ENCODE data around the gene RAB27A. TPM values are rescaled to one million over a fixed set of nuclear protein-coding genes. Genes with fewer than 3 reads are reported as not detected.

RAB27A gene
- total and polyA plus RNA-seq, 2 of the 8 experiments (the other 6 are each of a cell fraction or from before 2014, with no cell fraction given), result 2.3 to 6.5 TPM

DNA sequence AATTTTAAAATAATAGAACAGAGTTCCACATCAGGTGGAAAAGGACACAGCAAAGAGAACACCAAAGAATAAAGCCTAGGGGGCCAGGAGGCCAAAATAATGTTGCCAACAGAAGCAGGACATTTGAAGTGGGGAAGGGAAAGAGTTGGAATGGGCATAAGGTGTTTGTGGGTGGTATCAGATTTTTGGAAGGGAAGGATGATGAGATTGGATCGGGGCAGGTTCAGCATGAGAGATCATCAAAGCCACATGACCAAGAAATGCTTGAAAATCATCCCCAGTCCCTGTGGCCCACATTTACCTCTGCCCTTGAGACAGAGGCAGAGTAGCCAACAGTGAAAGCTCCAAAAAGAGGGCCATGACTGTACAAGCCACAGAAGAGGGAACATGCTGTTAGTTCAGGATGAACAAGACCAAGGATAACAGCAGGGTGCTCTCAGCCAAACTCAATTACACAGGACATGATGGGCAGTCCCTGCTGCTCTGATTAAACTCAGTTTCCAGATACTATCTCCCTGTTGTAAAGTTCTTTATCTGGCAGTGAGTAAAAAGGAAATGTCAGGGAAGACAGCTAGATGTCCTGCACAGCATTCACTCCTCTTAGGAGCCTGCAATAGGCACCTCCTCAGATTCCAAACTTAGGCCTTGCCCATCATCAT, 32.5 kb downstream of the RAB27A start (continued):
- TF ChIP-seq, protein P1, sequence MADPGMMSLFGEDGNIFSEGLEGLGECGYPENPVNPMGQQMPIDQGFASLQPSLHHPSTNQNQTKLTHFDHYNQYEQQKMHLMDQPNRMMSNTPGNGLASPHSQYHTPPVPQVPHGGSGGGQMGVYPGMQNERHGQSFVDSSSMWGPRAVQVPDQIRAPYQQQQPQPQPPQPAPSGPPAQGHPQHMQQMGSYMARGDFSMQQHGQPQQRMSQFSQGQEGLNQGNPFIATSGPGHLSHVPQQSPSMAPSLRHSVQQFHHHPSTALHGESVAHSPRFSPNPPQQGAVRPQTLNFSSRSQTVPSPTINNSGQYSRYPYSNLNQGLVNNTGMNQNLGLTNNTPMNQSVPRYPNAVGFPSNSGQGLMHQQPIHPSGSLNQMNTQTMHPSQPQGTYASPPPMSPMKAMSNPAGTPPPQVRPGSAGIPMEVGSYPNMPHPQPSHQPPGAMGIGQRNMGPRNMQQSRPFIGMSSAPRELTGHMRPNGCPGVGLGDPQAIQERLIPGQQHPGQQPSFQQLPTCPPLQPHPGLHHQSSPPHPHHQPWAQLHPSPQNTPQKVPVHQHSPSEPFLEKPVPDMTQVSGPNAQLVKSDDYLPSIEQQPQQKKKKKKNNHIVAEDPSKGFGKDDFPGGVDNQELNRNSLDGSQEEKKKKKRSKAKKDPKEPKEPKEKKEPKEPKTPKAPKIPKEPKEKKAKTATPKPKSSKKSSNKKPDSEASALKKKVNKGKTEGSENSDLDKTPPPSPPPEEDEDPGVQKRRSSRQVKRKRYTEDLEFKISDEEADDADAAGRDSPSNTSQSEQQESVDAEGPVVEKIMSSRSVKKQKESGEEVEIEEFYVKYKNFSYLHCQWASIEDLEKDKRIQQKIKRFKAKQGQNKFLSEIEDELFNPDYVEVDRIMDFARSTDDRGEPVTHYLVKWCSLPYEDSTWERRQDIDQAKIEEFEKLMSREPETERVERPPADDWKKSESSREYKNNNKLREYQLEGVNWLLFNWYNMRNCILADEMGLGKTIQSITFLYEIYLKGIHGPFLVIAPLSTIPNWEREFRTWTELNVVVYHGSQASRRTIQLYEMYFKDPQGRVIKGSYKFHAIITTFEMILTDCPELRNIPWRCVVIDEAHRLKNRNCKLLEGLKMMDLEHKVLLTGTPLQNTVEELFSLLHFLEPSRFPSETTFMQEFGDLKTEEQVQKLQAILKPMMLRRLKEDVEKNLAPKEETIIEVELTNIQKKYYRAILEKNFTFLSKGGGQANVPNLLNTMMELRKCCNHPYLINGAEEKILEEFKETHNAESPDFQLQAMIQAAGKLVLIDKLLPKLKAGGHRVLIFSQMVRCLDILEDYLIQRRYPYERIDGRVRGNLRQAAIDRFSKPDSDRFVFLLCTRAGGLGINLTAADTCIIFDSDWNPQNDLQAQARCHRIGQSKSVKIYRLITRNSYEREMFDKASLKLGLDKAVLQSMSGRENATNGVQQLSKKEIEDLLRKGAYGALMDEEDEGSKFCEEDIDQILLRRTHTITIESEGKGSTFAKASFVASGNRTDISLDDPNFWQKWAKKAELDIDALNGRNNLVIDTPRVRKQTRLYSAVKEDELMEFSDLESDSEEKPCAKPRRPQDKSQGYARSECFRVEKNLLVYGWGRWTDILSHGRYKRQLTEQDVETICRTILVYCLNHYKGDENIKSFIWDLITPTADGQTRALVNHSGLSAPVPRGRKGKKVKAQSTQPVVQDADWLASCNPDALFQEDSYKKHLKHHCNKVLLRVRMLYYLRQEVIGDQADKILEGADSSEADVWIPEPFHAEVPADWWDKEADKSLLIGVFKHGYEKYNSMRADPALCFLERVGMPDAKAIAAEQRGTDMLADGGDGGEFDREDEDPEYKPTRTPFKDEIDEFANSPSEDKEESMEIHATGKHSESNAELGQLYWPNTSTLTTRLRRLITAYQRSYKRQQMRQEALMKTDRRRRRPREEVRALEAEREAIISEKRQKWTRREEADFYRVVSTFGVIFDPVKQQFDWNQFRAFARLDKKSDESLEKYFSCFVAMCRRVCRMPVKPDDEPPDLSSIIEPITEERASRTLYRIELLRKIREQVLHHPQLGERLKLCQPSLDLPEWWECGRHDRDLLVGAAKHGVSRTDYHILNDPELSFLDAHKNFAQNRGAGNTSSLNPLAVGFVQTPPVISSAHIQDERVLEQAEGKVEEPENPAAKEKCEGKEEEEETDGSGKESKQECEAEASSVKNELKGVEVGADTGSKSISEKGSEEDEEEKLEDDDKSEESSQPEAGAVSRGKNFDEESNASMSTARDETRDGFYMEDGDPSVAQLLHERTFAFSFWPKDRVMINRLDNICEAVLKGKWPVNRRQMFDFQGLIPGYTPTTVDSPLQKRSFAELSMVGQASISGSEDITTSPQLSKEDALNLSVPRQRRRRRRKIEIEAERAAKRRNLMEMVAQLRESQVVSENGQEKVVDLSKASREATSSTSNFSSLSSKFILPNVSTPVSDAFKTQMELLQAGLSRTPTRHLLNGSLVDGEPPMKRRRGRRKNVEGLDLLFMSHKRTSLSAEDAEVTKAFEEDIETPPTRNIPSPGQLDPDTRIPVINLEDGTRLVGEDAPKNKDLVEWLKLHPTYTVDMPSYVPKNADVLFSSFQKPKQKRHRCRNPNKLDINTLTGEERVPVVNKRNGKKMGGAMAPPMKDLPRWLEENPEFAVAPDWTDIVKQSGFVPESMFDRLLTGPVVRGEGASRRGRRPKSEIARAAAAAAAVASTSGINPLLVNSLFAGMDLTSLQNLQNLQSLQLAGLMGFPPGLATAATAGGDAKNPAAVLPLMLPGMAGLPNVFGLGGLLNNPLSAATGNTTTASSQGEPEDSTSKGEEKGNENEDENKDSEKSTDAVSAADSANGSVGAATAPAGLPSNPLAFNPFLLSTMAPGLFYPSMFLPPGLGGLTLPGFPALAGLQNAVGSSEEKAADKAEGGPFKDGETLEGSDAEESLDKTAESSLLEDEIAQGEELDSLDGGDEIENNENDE (IDR thresholded peaks at IDR 0.05; ENCODE audit: insufficient replicate concordance, low read length), result no peak
- TF ChIP-seq EGR1 (IDR thresholded peaks at IDR 0.05; ENCODE audit: borderline replicate concordance, low read depth, low read length) (no peak), CTBP2 (IDR thresholded peaks at IDR 0.05; ENCODE audit: borderline replicate concordance, insufficient read depth, insufficient read length, low read length) (no peak), POU5F1 (IDR thresholded peaks at IDR 0.05; ENCODE audit: low read depth, low read length) (no peak), PHF8 (conservative IDR thresholded peaks at IDR 0.05; ENCODE audit: low read depth, low read length) (no peak), CREB1 (IDR thresholded peaks at IDR 0.05) (no peak), FOSL1 (IDR thresholded peaks at IDR 0.05; ENCODE audit: insufficient read depth, low read depth, low read length) (no peak), TAF1 (IDR thresholded peaks at IDR 0.05; ENCODE audit: low read depth, low read length) (no peak), POLR2A (IDR thresholded peaks at IDR 0.05; ENCODE audit: control extremely low read depth in 1 of 2, low read depth in 2 of 2, low read length in 2 of 2) (no peak), RNF2 (IDR thresholded peaks at IDR 0.05; ENCODE audit: borderline replicate concordance, low read depth, low read length, missing control alignments, poor library complexity, severe bottlenecking) (no peak)
